Right renal cortex interstitium (tissue), 3 donors: Measurements from ENCODE around the gene HIPK2. TPM values are rescaled to one million over a fixed set of nuclear protein-coding genes. Genes with fewer than 3 reads are reported as not detected.

Source experiments
- DNase-seq, 3 donors: peaks; one replicate each; pipeline ENCODE4 v3.0.0-alpha.2; 2013; ENCODE audit warnings: low read depth in 3 of 3, low spot score in 2 of 3
- polyA plus RNA-seq, 3 donors: library from polyadenylated mRNA; unstranded; fragments of 120-200 nt; gene quantifications; one replicate each; pipeline ENCODE4 v1.2.1, GENCODE V29; 2013; ENCODE audit not compliant: insufficient read length in 3 of 3

The HIPK2 gene
- polyA plus RNA-seq, 3 donors: 81.5 to 88.7 (median 87.6) TPM

GRCh38 chr7:139602143-139602722, 175.6 kb downstream of the HIPK2 start:
- DNase-seq: peak in 2 of 3 donors; percentile 18 to 27

- no peak for DNase-seq
Measured at GRCh38 chr7:139601176-139601575, 176.6 kb downstream of the HIPK2 start.

DNA sequence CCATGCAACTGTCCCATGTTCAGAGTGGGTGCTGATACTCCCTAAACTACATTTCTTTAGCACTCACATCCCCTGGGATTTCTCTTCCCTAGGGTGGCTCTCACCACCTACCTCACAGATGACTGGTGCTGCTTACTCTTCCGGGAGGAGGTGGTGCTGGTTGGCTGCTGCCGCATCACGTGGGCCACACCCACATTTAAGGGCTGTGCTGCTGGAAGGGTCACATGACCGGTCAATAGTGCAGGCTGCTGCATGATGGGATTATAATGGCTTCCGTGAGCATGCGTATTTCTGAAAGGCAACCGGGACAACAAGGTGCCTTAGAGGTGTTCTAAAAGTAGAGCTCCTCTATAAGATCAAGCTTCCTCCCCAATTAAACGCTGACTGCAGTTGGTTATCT, 177.5 kb downstream of the HIPK2 start:
- no peak for DNase-seq

DNA sequence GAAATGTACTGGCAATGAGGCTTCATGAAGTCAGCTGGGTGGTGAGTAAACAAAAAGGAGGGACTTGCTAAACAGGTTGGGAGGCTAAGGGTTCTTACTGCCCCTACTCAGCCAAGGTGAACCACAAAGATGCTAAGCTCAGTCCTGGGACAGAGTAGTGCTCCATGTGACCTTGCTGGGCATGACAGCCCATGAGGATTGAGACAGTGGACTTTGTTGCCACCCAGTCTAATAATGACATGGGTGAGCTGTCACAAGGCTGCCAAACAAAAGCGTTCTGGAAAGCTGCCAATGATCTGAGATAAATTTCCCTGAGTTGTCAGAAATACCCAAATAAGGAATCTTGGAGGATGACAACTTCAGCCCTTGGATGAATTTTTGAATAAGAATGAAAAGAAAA, 179.2 kb downstream of the HIPK2 start:
- DNase-seq: no peak

DNA sequence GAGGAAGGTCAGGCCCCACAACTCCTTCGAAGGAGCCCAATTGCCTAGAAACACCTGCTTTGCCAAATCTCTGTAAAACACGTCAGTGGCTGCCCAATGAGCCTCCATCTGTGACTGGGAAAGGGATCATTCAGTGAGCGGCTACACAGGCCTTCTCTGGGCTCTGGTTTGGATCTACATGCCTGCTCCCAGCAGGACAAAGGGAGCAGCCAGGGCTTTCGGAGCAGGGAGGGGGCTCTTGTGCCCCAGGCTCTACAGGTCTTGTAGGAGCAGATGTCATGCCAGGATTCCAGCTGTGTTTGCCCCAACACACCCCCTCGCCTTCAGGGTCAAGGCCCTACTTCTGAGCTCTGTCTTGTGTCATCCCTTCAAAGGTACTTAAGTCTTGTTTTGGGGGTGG, 180.8 kb downstream of the HIPK2 start:
- DNase-seq: no peak

DNA sequence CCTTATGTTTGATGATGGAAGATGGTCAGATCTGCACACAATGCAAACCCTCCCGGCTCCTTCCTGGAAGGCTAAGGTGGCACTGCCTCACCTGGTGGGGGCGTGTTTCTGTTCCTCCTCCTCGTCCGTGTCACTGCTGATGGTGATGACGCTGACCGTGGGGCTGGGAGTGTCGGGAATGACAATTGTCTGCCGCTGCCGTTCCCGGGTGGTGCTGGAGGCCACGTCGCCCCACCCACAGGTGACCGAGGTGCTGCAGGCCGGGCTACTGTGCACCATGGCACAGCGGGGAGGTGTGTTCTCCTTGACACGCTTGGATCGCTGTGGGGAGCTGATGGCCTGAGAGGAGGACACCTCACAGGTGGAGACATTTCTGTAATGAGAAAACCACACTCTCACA, 181.2 kb downstream of the HIPK2 start:
- DNase-seq: no peak

- DNase-seq: no peak
Measured at GRCh38 chr7:139595806-139596205, 182.0 kb downstream of the HIPK2 start.

DNA sequence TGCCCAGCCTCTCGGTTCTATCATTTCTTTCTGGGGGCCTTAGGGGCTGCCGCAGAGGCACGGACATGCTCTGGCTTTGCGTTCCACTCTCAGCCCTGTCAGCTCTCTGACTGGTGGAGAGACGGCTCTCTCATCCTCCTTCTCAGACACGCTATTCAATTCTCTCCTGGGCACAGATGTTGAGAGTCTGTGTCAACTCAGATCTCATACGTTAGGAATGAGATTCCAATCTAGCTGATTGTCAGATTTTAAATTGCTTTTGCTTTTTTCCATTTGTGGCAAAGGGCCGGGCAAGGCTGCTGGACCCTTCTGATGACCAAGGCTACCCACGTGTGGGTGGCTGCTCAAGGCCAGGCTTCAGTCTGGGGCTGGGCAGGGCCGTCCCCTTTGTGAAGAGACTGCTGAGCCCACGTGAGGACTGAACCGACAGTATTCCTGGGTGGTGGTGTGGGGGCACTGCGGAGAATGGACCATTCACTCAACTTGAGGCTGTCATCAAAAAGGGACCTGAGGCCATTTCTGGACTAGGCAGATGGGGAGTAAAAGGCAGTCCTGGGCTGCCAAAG, 182.8 kb downstream of the HIPK2 start:
- DNase-seq: no peak

GRCh38 chr7:139594090-139594489, 183.7 kb downstream of the HIPK2 start:
- no peak for DNase-seq

- DNase-seq: no peak
Measured at GRCh38 chr7:139592801-139593461, 184.9 kb downstream of the HIPK2 start.

DNA sequence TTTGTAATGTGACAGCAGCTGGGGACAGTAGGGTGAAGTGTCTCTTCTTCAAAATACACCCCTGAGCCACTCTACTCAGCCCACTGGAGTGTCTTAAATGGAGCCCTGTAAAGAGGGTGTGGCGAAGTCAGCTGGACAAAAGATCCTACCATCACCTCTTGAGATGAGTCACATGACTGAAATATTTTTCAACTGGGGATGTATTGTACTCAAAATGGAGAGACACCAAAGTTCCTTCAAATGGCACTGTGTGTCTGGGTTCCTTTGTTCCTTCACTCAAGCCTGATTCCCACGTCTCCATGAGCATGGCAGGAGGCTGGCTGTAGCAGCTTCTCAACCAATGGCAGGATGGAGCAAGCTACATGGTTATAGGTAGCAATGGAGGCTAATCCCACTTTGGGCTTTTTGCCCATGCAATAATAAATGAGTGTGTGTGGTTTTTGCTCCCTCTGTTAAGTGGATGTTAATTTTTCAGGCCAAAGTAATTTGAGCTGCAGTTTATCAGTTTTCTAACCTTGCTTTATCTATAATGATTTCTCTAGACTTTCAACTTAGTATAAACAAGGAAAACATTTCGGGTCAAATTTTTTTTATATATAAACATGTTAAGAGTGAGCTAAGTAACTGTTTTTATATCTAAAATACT, 186.1 kb downstream of the HIPK2 start:
- DNase-seq: no peak

- DNase-seq: no peak
Measured at GRCh38 chr7:139589474-139589873, 188.3 kb downstream of the HIPK2 start.

GRCh38 chr7:139588632-139589031, 189.2 kb downstream of the HIPK2 start:
- peak; percentile 27 to 63 (median 37) for DNase-seq

DNA sequence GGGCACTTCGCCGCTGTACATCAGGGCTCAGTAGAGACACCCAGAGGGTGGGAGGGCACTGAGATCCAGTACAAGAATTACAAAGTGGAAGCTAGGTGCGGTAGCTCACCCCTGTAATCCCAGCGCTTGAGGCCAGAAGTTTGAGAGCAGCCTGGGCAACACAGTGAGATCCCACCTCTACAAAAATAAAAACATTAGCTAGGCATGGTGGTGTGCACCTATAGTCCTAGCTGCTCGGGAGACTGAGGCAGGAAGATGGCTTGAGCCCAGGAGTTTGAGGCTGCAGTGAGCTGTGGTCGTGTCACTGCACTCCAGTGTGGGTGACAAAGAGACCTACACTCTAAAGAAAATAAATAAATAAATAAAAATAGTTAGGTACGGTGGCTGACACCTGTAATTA, 190.3 kb downstream of the HIPK2 start:
- DNase-seq: no peak

DNA sequence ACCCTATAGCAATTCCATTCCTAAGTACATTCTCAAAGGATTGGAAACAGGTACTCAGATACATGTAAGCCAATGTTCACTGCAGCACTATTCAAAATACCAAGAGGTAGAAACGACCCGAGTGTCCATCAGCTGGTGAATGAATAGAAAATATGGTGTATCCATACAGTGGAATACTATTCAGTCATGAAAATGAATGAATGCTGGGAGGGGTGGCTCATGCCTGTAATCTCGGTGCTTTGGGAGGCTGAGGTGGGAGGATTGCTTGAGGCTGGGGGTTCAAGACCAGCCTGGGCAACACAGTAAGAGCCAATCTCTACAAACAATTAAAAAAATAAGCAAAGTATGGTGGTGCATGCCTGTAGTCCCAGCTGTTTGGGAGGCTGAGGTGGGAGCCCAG, 191.5 kb downstream of the HIPK2 start:
- no peak for DNase-seq

- DNase-seq: no peak
Measured at GRCh38 chr7:139585042-139585441, 192.8 kb downstream of the HIPK2 start.

- DNase-seq: no peak
Measured at GRCh38 chr7:139583826-139584553, 193.8 kb downstream of the HIPK2 start.

DNA sequence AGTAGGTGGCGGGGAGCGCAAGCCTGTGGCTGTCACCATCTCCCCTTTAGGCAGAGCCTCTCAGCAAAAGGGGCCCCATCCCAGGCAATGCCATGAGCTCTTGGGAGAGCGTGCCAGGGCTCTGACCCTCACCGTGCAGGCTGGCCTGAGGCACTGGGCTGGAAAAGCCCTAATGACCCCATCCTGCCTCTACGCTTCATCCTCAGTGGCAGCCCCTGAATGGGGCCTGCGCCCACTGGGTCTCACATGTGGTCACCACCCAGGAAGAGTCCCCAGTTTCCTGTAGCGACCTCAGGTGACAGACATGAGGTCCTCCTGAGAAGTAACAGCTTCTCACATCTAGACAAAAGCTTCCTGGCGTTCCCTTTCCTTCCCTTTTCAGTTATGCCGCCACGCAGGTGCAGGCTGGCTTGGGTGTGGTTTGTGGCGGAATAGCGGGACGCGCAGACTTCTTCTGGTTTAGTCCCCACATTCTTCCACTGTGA, 195.1 kb downstream of the HIPK2 start:
- no peak for DNase-seq

DNA sequence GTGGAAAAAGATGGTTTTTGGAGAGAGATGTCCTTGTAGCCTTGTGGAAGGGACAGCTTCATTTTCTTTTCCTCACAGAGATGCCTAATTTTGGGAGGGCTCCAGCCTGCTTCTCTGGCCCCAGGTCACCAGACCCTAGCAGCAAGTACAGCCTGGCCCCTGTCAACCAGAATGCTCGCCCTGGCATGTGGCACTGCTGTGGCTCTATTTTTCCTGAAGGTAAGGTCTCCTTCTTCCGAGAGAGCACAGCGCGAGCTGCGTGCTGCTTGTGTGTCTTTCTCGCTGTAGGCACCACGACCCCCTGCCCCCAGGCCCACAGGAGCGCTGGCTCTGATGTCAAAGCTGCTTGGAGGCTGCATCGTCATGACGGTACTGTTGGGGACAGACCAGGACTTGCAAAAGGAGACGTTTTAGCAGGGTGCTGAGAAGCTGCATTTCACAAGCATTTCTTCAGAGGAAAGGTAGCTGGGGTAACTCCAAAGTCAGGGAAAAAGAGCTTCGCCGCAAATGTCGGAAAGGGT, 195.6 kb downstream of the HIPK2 start:
- no peak for DNase-seq

DNA sequence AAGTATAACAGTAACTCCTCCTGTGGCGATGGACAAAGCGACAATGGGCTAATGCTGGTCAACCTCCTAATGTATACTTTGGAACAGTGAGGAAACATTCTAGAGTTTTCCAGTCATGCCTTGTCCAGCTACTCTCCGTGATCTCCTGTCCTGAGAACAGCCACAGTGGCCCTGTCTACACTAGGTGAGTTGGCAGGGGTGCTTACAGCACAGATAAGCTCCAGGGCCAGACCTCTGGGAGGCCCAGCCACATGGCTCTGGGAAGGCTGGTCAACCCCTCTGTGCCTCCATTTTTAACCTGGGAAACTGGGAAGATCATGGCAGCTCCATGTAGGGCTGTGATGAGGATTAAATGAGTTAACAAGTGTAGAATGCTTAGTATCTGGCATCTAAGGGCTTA, 197.4 kb downstream of the HIPK2 start:
- DNase-seq: no peak
